ENCODE data around the gene REV3L.

Gene REV3L

GRCh38 chr6:111339294-111339693 lies 143.7 kb downstream of the REV3L start:
- Histone ChIP-seq H3K79me2 (no peaks in the 10 kb centered on the region), H3K9ac (no peak overlapping the region), H2AFZ (no peak overlapping the region), H3K4me1 (no peaks in the 10 kb centered on the region), H3K9me3 (ENCODE audit: control insufficient read depth, low read length) (no peaks in the 10 kb centered on the region), H3K36me3 (ENCODE audit: control insufficient read depth, insufficient read depth, low read length) (no peaks in the 10 kb centered on the region), H3K4me3 (ENCODE audit: low read depth, low read length) (no peak overlapping the region), H3K4me2 (ENCODE audit: low read length) (no peak overlapping the region), H3K27ac (no peak overlapping the region), H3K27me3 (ENCODE audit: control insufficient read depth, insufficient read depth, low read length) (no peaks in the 10 kb centered on the region)
- TF ChIP-seq, protein P1, sequence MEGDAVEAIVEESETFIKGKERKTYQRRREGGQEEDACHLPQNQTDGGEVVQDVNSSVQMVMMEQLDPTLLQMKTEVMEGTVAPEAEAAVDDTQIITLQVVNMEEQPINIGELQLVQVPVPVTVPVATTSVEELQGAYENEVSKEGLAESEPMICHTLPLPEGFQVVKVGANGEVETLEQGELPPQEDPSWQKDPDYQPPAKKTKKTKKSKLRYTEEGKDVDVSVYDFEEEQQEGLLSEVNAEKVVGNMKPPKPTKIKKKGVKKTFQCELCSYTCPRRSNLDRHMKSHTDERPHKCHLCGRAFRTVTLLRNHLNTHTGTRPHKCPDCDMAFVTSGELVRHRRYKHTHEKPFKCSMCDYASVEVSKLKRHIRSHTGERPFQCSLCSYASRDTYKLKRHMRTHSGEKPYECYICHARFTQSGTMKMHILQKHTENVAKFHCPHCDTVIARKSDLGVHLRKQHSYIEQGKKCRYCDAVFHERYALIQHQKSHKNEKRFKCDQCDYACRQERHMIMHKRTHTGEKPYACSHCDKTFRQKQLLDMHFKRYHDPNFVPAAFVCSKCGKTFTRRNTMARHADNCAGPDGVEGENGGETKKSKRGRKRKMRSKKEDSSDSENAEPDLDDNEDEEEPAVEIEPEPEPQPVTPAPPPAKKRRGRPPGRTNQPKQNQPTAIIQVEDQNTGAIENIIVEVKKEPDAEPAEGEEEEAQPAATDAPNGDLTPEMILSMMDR (IDR thresholded peaks at IDR 0.05), result no peak

DNA sequence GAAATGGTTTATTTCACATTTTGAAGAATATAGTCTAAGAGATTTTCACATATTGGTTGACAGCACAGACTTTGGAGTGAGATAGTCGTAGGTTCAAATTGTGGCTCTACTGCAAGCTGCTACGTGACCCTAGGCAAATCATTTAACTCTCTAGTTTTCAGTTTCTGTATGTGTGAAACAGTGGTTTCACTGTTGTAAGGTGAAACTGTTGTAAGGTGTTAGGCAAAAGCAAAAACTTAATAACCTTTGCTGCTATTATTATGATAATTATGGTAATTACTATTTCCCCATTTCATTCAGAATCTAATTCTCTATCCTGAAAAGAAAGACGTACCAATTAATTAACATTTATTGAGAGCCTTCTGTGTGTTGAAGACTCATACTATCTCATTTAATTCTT lies 144.2 kb downstream of the REV3L start:
- Histone ChIP-seq H3K4me2 (ENCODE audit: low read length) (no peak overlapping the region), H3K9ac (no peak overlapping the region), H3K27me3 (ENCODE audit: control insufficient read depth, insufficient read depth, low read length) (no peaks in the 10 kb centered on the region), H3K79me2 (no peaks in the 10 kb centered on the region), H3K9me3 (ENCODE audit: control insufficient read depth, low read length) (no peaks in the 10 kb centered on the region), H3K4me3 (ENCODE audit: low read depth, low read length) (no peak overlapping the region), H3K4me1 (no peaks in the 10 kb centered on the region), H2AFZ (no peak overlapping the region), H3K27ac (no peak overlapping the region), H3K36me3 (ENCODE audit: control insufficient read depth, insufficient read depth, low read length) (no peaks in the 10 kb centered on the region)
- TF ChIP-seq, protein P1 (IDR thresholded peaks at IDR 0.05), result no peak

- H3K9me3 ChIP-seq (ENCODE audit: control insufficient read depth, low read length), result no peaks in the 10 kb centered on the region
- no peak overlapping the region for H3K4me3 ChIP-seq (ENCODE audit: low read depth, low read length)
- H3K27me3 ChIP-seq (ENCODE audit: control insufficient read depth, insufficient read depth, low read length), result no peaks in the 10 kb centered on the region
- no peaks in the 10 kb centered on the region for H3K4me1 ChIP-seq
- TF ChIP-seq, protein P1 (IDR thresholded peaks at IDR 0.05), result no peak
- no peak overlapping the region for H3K4me2 ChIP-seq (ENCODE audit: low read length)
- H2AFZ ChIP-seq, result no peak overlapping the region
- no peak overlapping the region for H3K27ac ChIP-seq
- no peak overlapping the region for H3K9ac ChIP-seq
- H3K79me2 ChIP-seq, result no peaks in the 10 kb centered on the region
- H3K36me3 ChIP-seq (ENCODE audit: control insufficient read depth, insufficient read depth, low read length), result no peaks in the 10 kb centered on the region
Observed at GRCh38 chr6:111337829-111338236, 145.2 kb downstream of the REV3L start.

GRCh38 chr6:111329882-111330633 lies 153.0 kb downstream of the REV3L start:
- H3K4me2 ChIP-seq (ENCODE audit: low read length), result no peak overlapping the region
- TF ChIP-seq, protein P1 (IDR thresholded peaks at IDR 0.05), result no peak
- H2AFZ ChIP-seq, result no peak overlapping the region
- H3K36me3 ChIP-seq (ENCODE audit: control insufficient read depth, insufficient read depth, low read length), result no peaks in the 10 kb centered on the region
- no peak overlapping the region for H3K4me3 ChIP-seq (ENCODE audit: low read depth, low read length)
- no peaks in the 10 kb centered on the region for H3K4me1 ChIP-seq
- H3K79me2 ChIP-seq, result no peaks in the 10 kb centered on the region
- no peaks in the 10 kb centered on the region for H3K9me3 ChIP-seq (ENCODE audit: control insufficient read depth, low read length)
- no peak overlapping the region for H3K9ac ChIP-seq
- H3K27ac ChIP-seq, result no peak overlapping the region
- H3K27me3 ChIP-seq (ENCODE audit: control insufficient read depth, insufficient read depth, low read length), result no peaks in the 10 kb centered on the region

DNA sequence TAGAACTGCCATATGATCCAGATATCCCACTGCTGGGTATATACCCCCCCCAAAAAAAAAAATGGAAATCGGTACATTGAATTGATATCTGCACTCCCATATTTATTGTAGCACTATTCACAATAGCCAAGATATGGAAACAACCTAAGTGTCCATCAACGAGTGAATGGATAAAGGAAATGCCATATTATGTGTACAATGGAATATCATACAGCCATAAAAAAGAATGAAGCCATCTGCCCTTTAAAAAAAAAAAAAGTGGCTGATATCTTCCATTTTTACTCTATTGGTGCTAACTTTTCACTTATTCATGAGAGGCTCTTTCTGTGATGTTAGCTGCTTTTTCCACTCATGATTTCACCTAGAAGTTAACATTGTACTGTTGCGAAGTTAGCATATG lies 156.5 kb downstream of the REV3L start:
- Histone ChIP-seq H3K36me3 (ENCODE audit: control insufficient read depth, insufficient read depth, low read length) (no peaks in the 10 kb centered on the region), H3K9ac (no peak overlapping the region)

More for the DNA sequence above, 156.5 kb downstream of the REV3L start:
- Histone ChIP-seq H3K27ac (no peak overlapping the region), H3K9me3 (ENCODE audit: control insufficient read depth, low read length) (no peaks in the 10 kb centered on the region), H3K79me2 (no peaks in the 10 kb centered on the region), H3K4me2 (ENCODE audit: low read length) (no peak overlapping the region), H3K4me3 (ENCODE audit: low read depth, low read length) (no peak overlapping the region), H3K4me1 (no peaks in the 10 kb centered on the region), H3K27me3 (ENCODE audit: control insufficient read depth, insufficient read depth, low read length) (no peaks in the 10 kb centered on the region), H2AFZ (no peak overlapping the region)
- TF ChIP-seq, protein P1 (IDR thresholded peaks at IDR 0.05), result no peak
